HepG2 (cell line): ENCODE measurements around the gene PRPSAP1. TPM values are rescaled to one million over a fixed set of nuclear protein-coding genes. Genes with fewer than 3 reads are reported as not detected.

Experiments
- ARID5B ChIP-seq: IDR thresholded peaks from 2 replicates; pipeline ENCODE4 v1.4.0; 2020; ENCODE audit warnings: mild to moderate bottlenecking, missing genetic modification reagents
- ERF ChIP-seq: IDR thresholded peaks from 2 replicates; pipeline ENCODE4 v1.6.1; 2018; ENCODE audit warnings: missing biosample characterization, missing genetic modification reagents
- FOXA1 ChIP-seq, 2 experiments: fragments of 450-650 bp in 1 of 2; sonication (generic) in 1 of 2; formaldehyde crosslinking in 1 of 2; IDR thresholded peaks; 2 replicates each; pipeline versions ENCODE4 v1.4.0 to v1.6.1; 2016 to 2020; ENCODE audit warnings: missing genetic modification reagents in 1 of 2
- ISL2 ChIP-seq: sonication (generic); formaldehyde crosslinking; IDR thresholded peaks from 2 replicates; pipeline ENCODE4 v1.5.0; 2020; ENCODE audit warnings: missing genetic modification reagents
- KAT2B ChIP-seq: fragments of 150-350 bp; IDR thresholded peaks from 2 replicates; pipeline ENCODE4 v1.6.1; 2014; ENCODE audit warnings: low read depth, low read length, borderline replicate concordance
- MED13 ChIP-seq: sonication (generic); formaldehyde crosslinking; IDR thresholded peaks from 2 replicates; pipeline ENCODE4 v1.5.0; 2020; ENCODE audit warnings: missing genetic modification reagents
- NFRKB ChIP-seq: fragments of 450-650 bp; IDR thresholded peaks from 2 replicates; pipeline ENCODE4 v1.6.1; 2017
- PCBP2 ChIP-seq: fragments of 200-400 bp; formaldehyde crosslinking; optimal IDR thresholded peaks from 2 replicates; pipeline ENCODE3; 2018; ENCODE audit warnings: low read length, low read depth; ENCODE audit not compliant: poor library complexity, severe bottlenecking
- PRDM10 ChIP-seq: sonication (generic); formaldehyde crosslinking; IDR thresholded peaks from 2 replicates; pipeline ENCODE4 v1.4.0; 2020; ENCODE audit warnings: low read depth, missing genetic modification reagents
- RXRA ChIP-seq: sonication (generic); formaldehyde crosslinking; IDR thresholded peaks from 2 replicates; pipeline ENCODE4 v1.5.1; 2020; ENCODE audit warnings: missing genetic modification reagents
- TOE1 ChIP-seq: sonication (generic); formaldehyde crosslinking; IDR thresholded peaks from 2 replicates; pipeline ENCODE4 v1.4.0; 2020; ENCODE audit warnings: mild to moderate bottlenecking, missing genetic modification reagents
- TP53 ChIP-seq: sonication (generic); formaldehyde crosslinking; conservative IDR thresholded peaks from 2 replicates; pipeline ENCODE4 v1.4.0; 2020; ENCODE audit warnings: missing genetic modification reagents
- ZNF530 ChIP-seq: sonication (generic); formaldehyde crosslinking; IDR thresholded peaks from 2 replicates; pipeline ENCODE4 v1.5.0; 2020; ENCODE audit warnings: low read depth, mild to moderate bottlenecking, missing genetic modification reagents
- ZNF749 ChIP-seq: sonication (generic); formaldehyde crosslinking; IDR thresholded peaks from 2 replicates; pipeline ENCODE4 v1.8.0; 2022; ENCODE audit warnings: mild to moderate bottlenecking, missing genetic modification reagents, moderate library complexity, borderline replicate concordance
- ZSCAN25 ChIP-seq: sonication (generic); formaldehyde crosslinking; IDR thresholded peaks from 2 replicates; pipeline ENCODE4 v1.8.0; 2022; ENCODE audit warnings: mild to moderate bottlenecking, missing genetic modification reagents
- ZSCAN31 ChIP-seq: sonication (generic); formaldehyde crosslinking; IDR thresholded peaks from 2 replicates; pipeline ENCODE4 v1.5.0; 2020; ENCODE audit warnings: low read depth, mild to moderate bottlenecking, missing genetic modification reagents
- polyA plus RNA-seq, 8 experiments: library from polyadenylated mRNA; depleted of rRNA in 3 of 8; stranded (reverse) in 7 of 8; unstranded in 1 of 8; fragments of >200 nt; fragmentation: Illumina TruSeq in 4 of 8; extraction: Trizol in 4 of 8; gene quantifications; 2 replicates each; pipeline versions ENCODE4 v1.2.1 to v1.2.3, GENCODE V29; 2011 to 2016; ENCODE audit warnings: low read depth in 4 of 8, missing spikeins in 1 of 8, mixed read lengths in 1 of 8; ENCODE audit not compliant: insufficient read depth in 1 of 8
- total RNA-seq, 5 experiments: library from RNA; depleted of rRNA; stranded (reverse); fragments of >200 nt; fragmentation: Illumina TruSeq; extraction: Trizol; gene quantifications; 2 replicates each; pipeline ENCODE4 v1.2.3, GENCODE V29; 2016; ENCODE audit warnings: low read depth in 1 of 5
- TF ChIP-seq, protein P1 (sequence below): sonication (generic); formaldehyde crosslinking; IDR thresholded peaks from 2 replicates; pipeline ENCODE4 v1.4.0; 2020; ENCODE audit warnings: missing genetic modification reagents
- TF ChIP-seq, protein P2 (sequence below): sonication (generic); formaldehyde crosslinking; IDR thresholded peaks from 2 replicates; pipeline ENCODE4 v1.5.0; 2020; ENCODE audit warnings: missing genetic modification reagents

PRPSAP1 gene
- total and polyA plus RNA-seq, 2 of the 13 experiments (the other 11 are each of a cell fraction or from before 2014, with no cell fraction given) = 91.1 to 314 TPM

DNA sequence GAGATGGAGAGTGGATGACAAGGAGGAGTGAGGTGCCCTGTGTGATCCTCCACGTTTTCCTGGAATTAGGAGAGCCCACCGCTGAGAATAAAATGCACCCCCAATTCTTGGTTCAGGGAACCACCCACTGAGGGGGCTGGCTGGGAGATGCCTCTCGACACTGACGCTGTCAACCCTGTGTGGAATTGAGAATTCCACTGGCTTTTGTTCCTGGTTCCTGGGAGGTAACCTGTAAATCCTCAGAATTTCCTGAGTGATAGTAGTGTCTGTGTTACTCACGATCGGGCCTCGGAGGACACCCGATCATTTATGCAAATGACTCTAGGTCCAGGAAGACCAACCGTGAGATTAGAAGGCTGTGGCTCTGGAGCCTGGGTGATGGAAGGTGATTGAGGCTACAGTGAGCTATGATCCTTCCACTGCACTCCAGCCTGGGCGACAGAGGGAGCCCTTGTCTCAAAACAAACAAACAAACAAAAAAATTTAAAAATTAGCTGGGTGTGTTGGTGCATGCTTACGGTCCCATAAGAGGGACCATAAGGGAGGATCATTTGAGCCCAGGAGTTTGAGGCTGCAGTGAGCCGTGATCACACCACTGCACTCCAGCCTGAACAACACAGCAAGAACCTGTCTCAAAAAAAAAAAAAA, 11.7 kb upstream of the PRPSAP1 start (continued):
- TF ChIP-seq, protein P1, sequence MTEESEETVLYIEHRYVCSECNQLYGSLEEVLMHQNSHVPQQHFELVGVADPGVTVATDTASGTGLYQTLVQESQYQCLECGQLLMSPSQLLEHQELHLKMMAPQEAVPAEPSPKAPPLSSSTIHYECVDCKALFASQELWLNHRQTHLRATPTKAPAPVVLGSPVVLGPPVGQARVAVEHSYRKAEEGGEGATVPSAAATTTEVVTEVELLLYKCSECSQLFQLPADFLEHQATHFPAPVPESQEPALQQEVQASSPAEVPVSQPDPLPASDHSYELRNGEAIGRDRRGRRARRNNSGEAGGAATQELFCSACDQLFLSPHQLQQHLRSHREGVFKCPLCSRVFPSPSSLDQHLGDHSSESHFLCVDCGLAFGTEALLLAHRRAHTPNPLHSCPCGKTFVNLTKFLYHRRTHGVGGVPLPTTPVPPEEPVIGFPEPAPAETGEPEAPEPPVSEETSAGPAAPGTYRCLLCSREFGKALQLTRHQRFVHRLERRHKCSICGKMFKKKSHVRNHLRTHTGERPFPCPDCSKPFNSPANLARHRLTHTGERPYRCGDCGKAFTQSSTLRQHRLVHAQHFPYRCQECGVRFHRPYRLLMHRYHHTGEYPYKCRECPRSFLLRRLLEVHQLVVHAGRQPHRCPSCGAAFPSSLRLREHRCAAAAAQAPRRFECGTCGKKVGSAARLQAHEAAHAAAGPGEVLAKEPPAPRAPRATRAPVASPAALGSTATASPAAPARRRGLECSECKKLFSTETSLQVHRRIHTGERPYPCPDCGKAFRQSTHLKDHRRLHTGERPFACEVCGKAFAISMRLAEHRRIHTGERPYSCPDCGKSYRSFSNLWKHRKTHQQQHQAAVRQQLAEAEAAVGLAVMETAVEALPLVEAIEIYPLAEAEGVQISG (CRISPR knock-in tag) = no peak; the same call in 1 of the 2 replicates
- TF ChIP-seq KAT2B (no peak), ISL2 (CRISPR knock-in tag) (no peak), FOXA1 (IDR thresholded peaks at IDR 0.05) (no peak), FOXA1 (CRISPR knock-in tag; IDR thresholded peaks at IDR 0.05) (peak; percentile 42; the same call in 1 of the 2 replicates), PCBP2 (no peak), RXRA (peak; percentile 13; the same call in 1 of the 2 replicates), TP53 (no peak), ERF (peak; percentile 60; the same call in 1 of the 2 replicates), MED13 (CRISPR knock-in tag) (no peak), ZNF749 (no peak), ARID5B (0 out of 2 replicates have a peak, but pooled peaks have one; percentile 30), ZSCAN25 (CRISPR knock-in tag) (0 out of 2 replicates have a peak, but pooled peaks have one; percentile 19), ZNF530 (CRISPR knock-in tag) (no peak), TOE1 (no peak), NFRKB (no peak), PRDM10 (CRISPR knock-in tag) (no peak), ZSCAN31 (CRISPR knock-in tag) (no peak)
- TF ChIP-seq, protein P2, sequence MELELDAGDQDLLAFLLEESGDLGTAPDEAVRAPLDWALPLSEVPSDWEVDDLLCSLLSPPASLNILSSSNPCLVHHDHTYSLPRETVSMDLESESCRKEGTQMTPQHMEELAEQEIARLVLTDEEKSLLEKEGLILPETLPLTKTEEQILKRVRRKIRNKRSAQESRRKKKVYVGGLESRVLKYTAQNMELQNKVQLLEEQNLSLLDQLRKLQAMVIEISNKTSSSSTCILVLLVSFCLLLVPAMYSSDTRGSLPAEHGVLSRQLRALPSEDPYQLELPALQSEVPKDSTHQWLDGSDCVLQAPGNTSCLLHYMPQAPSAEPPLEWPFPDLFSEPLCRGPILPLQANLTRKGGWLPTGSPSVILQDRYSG (CRISPR knock-in tag) = no peak
